HG03354 (cell line): ENCODE data around the gene KDM4C.
"Not testable (repeated sequence)": the region's sequence is repeated elsewhere in the genome, so short reads cannot be mapped to it uniquely, and the experiment has no call there.

Source experiments
- ATAC-seq: cut with Tn5 transposase; IDR thresholded peaks from one replicate; pipeline ENCODE4 v1.9.1; 2021; ENCODE audit warnings: mild to moderate bottlenecking; ENCODE audit not compliant: unreplicated experiment, poor library complexity, severe bottlenecking

The KDM4C gene

GRCh38 chr9:6761306-6761705, 3.5 kb downstream of the KDM4C start:
- ATAC-seq: no peak

GRCh38 chr9:6763244-6763643, 5.5 kb downstream of the KDM4C start:
- no peak for ATAC-seq

- ATAC-seq: no peak
These were observed 6.2 kb downstream of the KDM4C start for GRCh38 chr9:6764011-6764410.

GRCh38 chr9:6764523-6764922, 6.8 kb downstream of the KDM4C start:
- no peak for ATAC-seq

- ATAC-seq: no peak
These were observed 7.2 kb downstream of the KDM4C start for GRCh38 chr9:6764950-6765349.

GRCh38 chr9:6765396-6765795, 7.6 kb downstream of the KDM4C start:
- no peak for ATAC-seq

- ATAC-seq: no peak
These were observed 8.8 kb downstream of the KDM4C start for GRCh38 chr9:6766606-6767005.

GRCh38 chr9:6768587-6768986, 10.8 kb downstream of the KDM4C start:
- ATAC-seq: not testable (repeated sequence)

GRCh38 chr9:6771722-6772121, 13.9 kb downstream of the KDM4C start:
- ATAC-seq: no peak

GRCh38 chr9:6777213-6777902, 19.6 kb downstream of the KDM4C start:
- no peak for ATAC-seq

- ATAC-seq: no peak
These were observed 21.9 kb downstream of the KDM4C start for GRCh38 chr9:6779417-6780241.

- no peak for ATAC-seq
These were observed 22.9 kb downstream of the KDM4C start for GRCh38 chr9:6780690-6781089.

GRCh38 chr9:6781476-6781875, 23.7 kb downstream of the KDM4C start:
- ATAC-seq: no peak

- no peak for ATAC-seq
These were observed 24.6 kb downstream of the KDM4C start for GRCh38 chr9:6782345-6782744.

GRCh38 chr9:6782981-6783380, 25.2 kb downstream of the KDM4C start:
- ATAC-seq: no peak

GRCh38 chr9:6783753-6784152, 26.0 kb downstream of the KDM4C start:
- no peak for ATAC-seq

- no peak for ATAC-seq
These were observed 27.9 kb downstream of the KDM4C start for GRCh38 chr9:6785682-6786081.

- no peak for ATAC-seq
These were observed 30.0 kb downstream of the KDM4C start for GRCh38 chr9:6787793-6788161.

- ATAC-seq: no peak
These were observed 30.6 kb downstream of the KDM4C start for GRCh38 chr9:6788162-6789016.

GRCh38 chr9:6789017-6789338, 31.2 kb downstream of the KDM4C start:
- not testable (repeated sequence) for ATAC-seq

- no peak for ATAC-seq
These were observed 33.1 kb downstream of the KDM4C start for GRCh38 chr9:6790866-6791265.
